Endothelial cell of umbilical vein (primary cell): Measurements from ENCODE around the gene ATG5. TPM values are rescaled to one million over a fixed set of nuclear protein-coding genes. Genes with fewer than 3 reads are reported as not detected.

Source experiments
- BruUV-seq: library from RNA; stranded (reverse); fragments of 400-500 nt; replicated peaks from 2 replicates; lab custom pipeline; 2021; lab: Mats Ljungman, UMichigan
- CTCF ChIA-PET: fragments of 300-600, 350-600 bp; sonication (Branson Sonifier 250); formaldehyde crosslinking; loops from one replicate; lab custom pipeline; 2021; ENCODE audit warnings: antibody characterized with exemption, inconsistent platforms; lab: Charles Lee
- POLR2A ChIA-PET: fragments of 300-600, 350-600 bp; sonication (Branson Sonifier 250); formaldehyde crosslinking; loops from one replicate; lab custom pipeline; 2021; ENCODE audit warnings: antibody characterized with exemption, inconsistent platforms; lab: Charles Lee
- DNase-seq: peaks from one replicate; pipeline ENCODE4 v3.0.0-alpha.2; 2011; ENCODE audit warnings: low read depth, low spot score
- FAIRE-seq: peaks from 2 replicates; lab custom pipeline; 2011; peaks lifted over from hg19 to GRCh38; lab: Jason Lieb, UNC
- H2AFZ ChIP-seq: 2 replicates; pipeline ENCODE4 v1.6.0; 2012; ENCODE audit warnings: low read depth, low read length, control low read depth, inconsistent platforms
- H3K27ac ChIP-seq: 2 replicates; pipeline ENCODE4 v1.5.1; 2011; ENCODE audit warnings: low read depth, mild to moderate bottlenecking, control low read depth, low read length, moderate library complexity; ENCODE audit not compliant: insufficient read depth
- H3K27me3 ChIP-seq, 2 experiments: 2 replicates each; pipeline versions ENCODE4 v1.6.0 to v1.6.1; 2011; ENCODE audit warnings: low read length in 2 of 2, mixed read lengths in 1 of 2; ENCODE audit not compliant: control insufficient read depth in 2 of 2, insufficient read depth in 2 of 2
- H3K36me3 ChIP-seq, 2 experiments: 2 replicates in 1 of 2; 3 replicates in 1 of 2; pipeline ENCODE4 v1.5.1; 2011; ENCODE audit warnings: low read length in 2 of 2, mild to moderate bottlenecking in 1 of 2, moderate library complexity in 1 of 2; ENCODE audit not compliant: control insufficient read depth in 2 of 2, insufficient read depth in 2 of 2; ENCODE audit errors: extremely low read depth in 1 of 2
- H3K4me1 ChIP-seq: 3 replicates; pipeline ENCODE4 v1.5.1; 2011; ENCODE audit warnings: mild to moderate bottlenecking, low read length; ENCODE audit not compliant: control insufficient read depth, insufficient read depth; ENCODE audit errors: extremely low read depth
- H3K4me2 ChIP-seq: 2 replicates; pipeline ENCODE4 v1.6.1; 2011; ENCODE audit warnings: low read length, control low read depth, mixed read lengths; ENCODE audit not compliant: insufficient read depth
- H3K4me3 ChIP-seq, 3 experiments: fragments of 200-600 bp in 1 of 3; sonication (generic), shearing (Covaris generic) in 1 of 3; replicated peaks in 1 of 3; 2 replicates each; pipeline ENCODE4 v1.5.1; 2011 to 2016; ENCODE audit warnings: control low read depth in 3 of 3, low read length in 3 of 3, mild to moderate bottlenecking in 2 of 3, inconsistent platforms in 1 of 3, low read depth in 1 of 3, moderate library complexity in 1 of 3; ENCODE audit not compliant: insufficient read depth in 1 of 3
- H3K79me2 ChIP-seq: 2 replicates; pipeline ENCODE4 v1.6.0; 2012; ENCODE audit warnings: low read length, inconsistent platforms; ENCODE audit not compliant: control insufficient read depth, insufficient read depth
- H3K9ac ChIP-seq: replicated peaks from 2 replicates; pipeline ENCODE3; 2011; ENCODE audit warnings: low read length, control low read depth; ENCODE audit not compliant: insufficient read depth; ENCODE audit errors: extremely low read depth
- H3K9me1 ChIP-seq: replicated peaks from 3 replicates; pipeline ENCODE4 v1.6.0; 2011; ENCODE audit warnings: mild to moderate bottlenecking, low read length; ENCODE audit not compliant: control insufficient read depth, insufficient read depth; ENCODE audit errors: extremely low read depth
- H3K9me3 ChIP-seq: replicated peaks from 2 replicates; pipeline ENCODE4 v1.5.1; 2012; ENCODE audit warnings: low read length, inconsistent platforms; ENCODE audit not compliant: control insufficient read depth, insufficient read depth
- H4K20me1 ChIP-seq: replicated peaks from 2 replicates; pipeline ENCODE3; 2011; ENCODE audit warnings: mild to moderate bottlenecking, low read length; ENCODE audit not compliant: control insufficient read depth, insufficient read depth; ENCODE audit errors: extremely low read depth
- EZH2 ChIP-seq: IDR thresholded peaks from 2 replicates; pipeline ENCODE4 v1.6.1; 2012; ENCODE audit warnings: borderline replicate concordance, low read depth, mild to moderate bottlenecking, moderate library complexity, low read length, inconsistent platforms; ENCODE audit not compliant: severe bottlenecking
- FOS ChIP-seq: IDR thresholded peaks from 2 replicates; pipeline ENCODE4 v1.6.1; 2011; ENCODE audit warnings: mild to moderate bottlenecking, low read length, moderate library complexity, borderline replicate concordance; ENCODE audit not compliant: insufficient read depth
- GATA2 ChIP-seq: IDR thresholded peaks from 2 replicates; pipeline ENCODE4 v1.7.0; 2011; ENCODE audit warnings: low read depth, mild to moderate bottlenecking, moderate library complexity, mixed read lengths, low read length; ENCODE audit not compliant: insufficient read length, insufficient read depth
- JUN ChIP-seq: IDR thresholded peaks from 2 replicates; pipeline ENCODE4 v1.6.1; 2011; ENCODE audit warnings: borderline replicate concordance, low read depth; ENCODE audit not compliant: insufficient read length, insufficient read depth
- MYC ChIP-seq: IDR thresholded peaks from one replicate; pipeline ENCODE4 v1.6.1; 2011; ENCODE audit warnings: mild to moderate bottlenecking, low read depth, low read length
- POLR2A ChIP-seq: IDR thresholded peaks from 2 replicates; pipeline ENCODE4 v1.6.1; 2012; ENCODE audit warnings: low read depth, mild to moderate bottlenecking, control low read depth, low read length
- POLR2AphosphoS5 ChIP-seq: IDR thresholded peaks from 2 replicates; pipeline ENCODE4 v1.6.1; 2012; ENCODE audit warnings: low read depth, mild to moderate bottlenecking, control low read depth, low read length, moderate library complexity; ENCODE audit not compliant: insufficient read depth
- dilution Hi-C: fragments of 300-500 bp; cut with MboI; formaldehyde crosslinking; loops from one replicate; pipeline ENCODE4 v1.15.0; 2019; ENCODE audit warnings: low sequenced_read_pairs; ENCODE audit not compliant: extremely low pct_ligation_motif_present
- intact Hi-C: fragments of 100-400 bp; cut with micrococcal nuclease; formaldehyde crosslinking; loops from one replicate; pipeline ENCODE4 v1.10.0; 2022
- polyA plus RNA-seq, 4 experiments: library from polyadenylated mRNA; depleted of rRNA in 3 of 4; stranded (reverse) in 3 of 4; unstranded in 1 of 4; fragments of >200 nt; gene quantifications; 2 replicates each; pipeline versions ENCODE4 v1.2.1 to v1.2.3, GENCODE V29; 2011 to 2012; ENCODE audit warnings: missing spikeins in 1 of 4
- total RNA-seq: library from RNA; stranded (reverse); gene quantifications from 2 replicates; pipeline ENCODE4 v1.2.3, GENCODE V29; 2021
- TF ChIP-seq, protein P1 (sequence below): IDR thresholded peaks from 2 replicates; pipeline ENCODE4 v1.6.1; 2011; ENCODE audit not compliant: insufficient read depth, insufficient read length
- TF ChIP-seq, protein P2 (sequence below), 2 donors: IDR thresholded peaks; 1 replicate in 1 of 2; 2 replicates in 1 of 2; pipeline ENCODE4 v1.5.1; 2011; ENCODE audit warnings: low read length in 2 of 2, mild to moderate bottlenecking in 2 of 2, moderate library complexity in 2 of 2, control low read depth in 1 of 2, inconsistent platforms in 1 of 2, low read depth in 1 of 2; ENCODE audit not compliant: insufficient read depth in 1 of 2; ENCODE audit errors: extremely low read depth in 1 of 2

ATG5 gene
- total and polyA plus RNA-seq, 2 donors (not counting 3 experiments of a cell fraction or from before 2014, with no cell fraction given): 14.1 to 32.8 TPM

- Histone ChIP-seq H3K79me2 (peaks cover 78% of the 10 kb centered on the region), H3K9ac (no peak overlapping the region), H3K27me3 (no peaks in the 10 kb centered on the region), H3K27ac (no peak overlapping the region), H2AFZ (no peak overlapping the region), H3K4me1 (peaks cover 3% of the 10 kb centered on the region), H4K20me1 (no peaks in the 10 kb centered on the region), H3K4me2 (no peak overlapping the region), H3K9me3 (no peaks in the 10 kb centered on the region), H3K4me3 (no peak overlapping the region), H3K36me3 (no peaks in the 10 kb centered on the region), H3K9me1 (no peaks in the 10 kb centered on the region)
- no TSS peak for BruUV-seq
- no peak for DNase-seq
- no peak for FAIRE-seq
- POLR2A ChIA-PET: no interaction called here
- intact Hi-C loops: no loop called here
- TF ChIP-seq JUN: no peak
- TF ChIP-seq EZH2: no peak
- TF ChIP-seq, protein P1, sequence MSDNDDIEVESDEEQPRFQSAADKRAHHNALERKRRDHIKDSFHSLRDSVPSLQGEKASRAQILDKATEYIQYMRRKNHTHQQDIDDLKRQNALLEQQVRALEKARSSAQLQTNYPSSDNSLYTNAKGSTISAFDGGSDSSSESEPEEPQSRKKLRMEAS: no peak
- TF ChIP-seq MYC: no peak
- TF ChIP-seq POLR2AphosphoS5: no peak
- TF ChIP-seq POLR2A: no peak
- no peak for TF ChIP-seq FOS
- TF ChIP-seq GATA2: no peak
- TF ChIP-seq, protein P2, sequence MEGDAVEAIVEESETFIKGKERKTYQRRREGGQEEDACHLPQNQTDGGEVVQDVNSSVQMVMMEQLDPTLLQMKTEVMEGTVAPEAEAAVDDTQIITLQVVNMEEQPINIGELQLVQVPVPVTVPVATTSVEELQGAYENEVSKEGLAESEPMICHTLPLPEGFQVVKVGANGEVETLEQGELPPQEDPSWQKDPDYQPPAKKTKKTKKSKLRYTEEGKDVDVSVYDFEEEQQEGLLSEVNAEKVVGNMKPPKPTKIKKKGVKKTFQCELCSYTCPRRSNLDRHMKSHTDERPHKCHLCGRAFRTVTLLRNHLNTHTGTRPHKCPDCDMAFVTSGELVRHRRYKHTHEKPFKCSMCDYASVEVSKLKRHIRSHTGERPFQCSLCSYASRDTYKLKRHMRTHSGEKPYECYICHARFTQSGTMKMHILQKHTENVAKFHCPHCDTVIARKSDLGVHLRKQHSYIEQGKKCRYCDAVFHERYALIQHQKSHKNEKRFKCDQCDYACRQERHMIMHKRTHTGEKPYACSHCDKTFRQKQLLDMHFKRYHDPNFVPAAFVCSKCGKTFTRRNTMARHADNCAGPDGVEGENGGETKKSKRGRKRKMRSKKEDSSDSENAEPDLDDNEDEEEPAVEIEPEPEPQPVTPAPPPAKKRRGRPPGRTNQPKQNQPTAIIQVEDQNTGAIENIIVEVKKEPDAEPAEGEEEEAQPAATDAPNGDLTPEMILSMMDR (IDR thresholded peaks at IDR 0.05; ENCODE audit: extremely low read depth in 1 of 2, insufficient read depth in 1 of 2, low read depth in 1 of 2, low read length in 2 of 2): no peak
- CTCF ChIA-PET: no interaction called here
- dilution Hi-C loops: no loop called here
Observed at GRCh38 chr6:106318851-106319250, 6.7 kb downstream of the ATG5 start.
